Astrocyte of the hippocampus (primary cell): ENCODE data around the gene HOXB8.

Source experiments
- DNase-seq: peaks from one replicate; pipeline ENCODE4 v3.0.0; 2011; ENCODE audit warnings: low read depth, low spot score

The HOXB8 gene

GRCh38 chr17:48610282-48611211 lies 4.5 kb downstream of the HOXB8 start, which contains the start of gene HOXB7:
Gene HOXB7, minus strand, starts transcription at chr17:48611017. Its CDS starts 99 bp downstream, at chr17:48610918.
- DNase-seq = no peak

- no peak for DNase-seq
These were observed 5.3 kb downstream of the HOXB8 start for GRCh38 chr17:48609759-48610281.

- DNase-seq = no peak
These were observed 6.1 kb downstream of the HOXB8 start for GRCh38 chr17:48609033-48609432.

GRCh38 chr17:48608494-48608834 lies 6.6 kb downstream of the HOXB8 start:
- no peak for DNase-seq

GRCh38 chr17:48606892-48607614 lies 8.0 kb downstream of the HOXB8 start:
- no peak for DNase-seq

GRCh38 chr17:48605991-48606891 lies 8.9 kb downstream of the HOXB8 start:
- DNase-seq = no peak

GRCh38 chr17:48605409-48605919 lies 9.6 kb downstream of the HOXB8 start:
- DNase-seq = no peak

- no peak for DNase-seq
These were observed 10.2 kb downstream of the HOXB8 start, which contains the start of gene HOXB6 for GRCh38 chr17:48604770-48605329. Gene HOXB6, minus strand, starts transcription at chr17:48604986. Its CDS starts 6,836 bp downstream, at chr17:48598150.

GRCh38 chr17:48603959-48604769 lies 10.9 kb downstream of the HOXB8 start:
- no peak for DNase-seq

GRCh38 chr17:48601539-48602425 lies 13.3 kb downstream of the HOXB8 start:
- DNase-seq = no peak

GRCh38 chr17:48601207-48601538 lies 13.9 kb downstream of the HOXB8 start:
- no peak for DNase-seq

GRCh38 chr17:48600244-48601098 lies 14.6 kb downstream of the HOXB8 start:
- no peak for DNase-seq

GRCh38 chr17:48599354-48599753 lies 15.7 kb downstream of the HOXB8 start:
- DNase-seq = no peak

GRCh38 chr17:48598736-48599135 lies 16.4 kb downstream of the HOXB8 start:
- no peak for DNase-seq

GRCh38 chr17:48597778-48598631 lies 17.1 kb downstream of the HOXB8 start:
- DNase-seq = peak; percentile 66

GRCh38 chr17:48597528-48597777 lies 17.6 kb downstream of the HOXB8 start:
- no peak for DNase-seq

- no peak for DNase-seq
These were observed 18.2 kb downstream of the HOXB8 start for GRCh38 chr17:48596735-48597527.
